HG03520 (cell line): ENCODE results near the gene KRT38.
"Not testable (repeated sequence)": the region's sequence is repeated elsewhere in the genome, so short reads cannot be mapped to it uniquely, and the experiment has no call there.

Source experiments
- ATAC-seq: cut with Tn5 transposase; IDR thresholded peaks from one replicate; pipeline ENCODE4 v1.9.1; 2021; ENCODE audit warnings: mild to moderate bottlenecking, moderate library complexity; ENCODE audit not compliant: unreplicated experiment

Gene KRT38

GRCh38 chr17:41424111-41424635 lies 16.6 kb downstream of the KRT38 start, which contains the start of gene KRT37:
Gene KRT37, minus strand, starts transcription at chr17:41424585. Its CDS starts 62 bp downstream, at chr17:41424523.
- no peak for ATAC-seq

- not testable (repeated sequence) for ATAC-seq
Measured at GRCh38 chr17:41422586-41422985, 18.2 kb downstream of the KRT38 start.

GRCh38 chr17:41421617-41422016 lies 19.2 kb downstream of the KRT38 start:
- ATAC-seq: no peak

DNA sequence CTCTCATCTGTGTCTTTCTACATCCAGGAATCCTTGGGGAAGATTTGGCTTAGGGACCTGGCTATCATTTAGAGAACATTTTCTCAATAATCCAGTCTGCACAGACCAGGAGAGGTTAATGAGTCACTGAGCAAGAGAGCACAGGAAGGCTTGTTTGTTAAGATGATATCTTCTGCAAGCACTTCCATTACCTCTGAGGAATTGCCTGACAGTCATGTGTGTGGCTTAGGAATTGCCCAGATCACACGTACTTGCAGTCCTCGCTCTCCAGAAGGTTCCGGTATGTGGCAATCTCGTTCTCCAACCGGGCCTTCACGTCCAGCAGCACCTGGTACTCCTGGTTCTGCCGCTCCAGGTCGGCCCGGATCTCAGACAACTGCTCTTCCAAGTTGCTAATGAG lies 19.7 kb downstream of the KRT38 start:
- no peak for ATAC-seq

DNA sequence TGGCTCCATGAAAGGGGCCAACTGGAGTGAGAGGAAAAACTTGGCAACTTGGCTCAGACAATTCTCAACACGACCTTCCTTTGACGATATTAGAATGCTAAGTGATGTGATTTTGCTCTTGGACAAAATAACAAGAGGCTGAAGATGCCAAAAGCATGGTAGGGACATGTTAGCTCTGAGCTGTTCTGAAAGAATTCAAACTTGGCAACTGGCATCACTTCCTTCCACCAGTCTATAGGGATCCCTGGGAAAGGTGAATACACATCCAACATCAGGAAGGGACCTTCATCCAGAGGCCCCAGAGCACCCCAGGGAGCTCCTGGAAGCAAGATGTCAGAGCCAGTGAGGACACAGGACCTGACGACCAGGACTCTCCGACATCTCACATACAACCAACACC lies 20.6 kb downstream of the KRT38 start:
- ATAC-seq: no peak

GRCh38 chr17:41419716-41420115 lies 21.1 kb downstream of the KRT38 start:
- ATAC-seq: no peak

- no peak for ATAC-seq
Measured at GRCh38 chr17:41418116-41418860, 22.5 kb downstream of the KRT38 start.

GRCh38 chr17:41417576-41418015 lies 23.2 kb downstream of the KRT38 start:
- ATAC-seq: no peak

GRCh38 chr17:41417127-41417526 lies 23.7 kb downstream of the KRT38 start:
- no peak for ATAC-seq

DNA sequence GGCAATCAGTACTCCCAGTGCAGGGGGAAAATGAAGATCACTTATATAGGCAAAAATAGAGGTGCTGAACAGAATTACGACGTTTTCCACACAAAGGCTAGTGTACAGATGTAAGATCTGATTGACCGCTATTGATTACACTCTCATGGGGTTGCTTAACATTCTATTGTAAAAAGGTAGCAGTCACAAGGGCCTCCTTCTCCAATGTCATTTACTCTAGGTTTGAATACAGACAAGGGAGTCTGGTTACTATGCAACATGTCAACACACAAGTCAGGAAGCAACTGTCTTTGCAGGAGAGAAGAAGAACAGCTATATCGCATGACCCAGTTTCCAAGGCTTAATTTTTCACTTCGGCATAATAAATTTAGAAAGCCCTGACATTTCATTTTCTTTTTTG lies 24.3 kb downstream of the KRT38 start:
- no peak for ATAC-seq

DNA sequence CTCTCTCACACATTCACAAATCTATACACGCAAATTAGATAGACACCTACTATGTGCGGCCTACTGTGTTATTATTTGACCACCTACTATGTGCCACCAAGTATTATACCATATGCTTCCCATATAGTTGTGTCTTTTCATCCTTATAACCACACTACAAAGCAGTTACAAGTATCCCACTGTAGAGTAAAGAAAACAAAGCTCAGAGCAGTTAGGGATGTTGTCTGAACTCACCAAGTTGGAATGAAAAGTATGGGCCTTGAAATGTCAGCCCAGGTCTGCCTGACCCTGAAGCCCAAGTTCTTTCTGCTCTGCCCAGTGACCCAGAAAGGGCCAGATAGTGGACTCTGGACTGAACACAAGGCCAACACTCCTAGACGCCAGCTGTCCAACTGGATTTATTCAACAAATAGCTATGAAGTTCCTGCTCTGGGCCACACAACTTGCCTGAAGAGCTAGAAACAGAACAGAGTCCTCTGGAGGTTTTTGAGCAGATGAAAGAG lies 24.9 kb downstream of the KRT38 start:
- ATAC-seq: no peak

- no peak for ATAC-seq
Measured at GRCh38 chr17:41415411-41415810, 25.4 kb downstream of the KRT38 start.

DNA sequence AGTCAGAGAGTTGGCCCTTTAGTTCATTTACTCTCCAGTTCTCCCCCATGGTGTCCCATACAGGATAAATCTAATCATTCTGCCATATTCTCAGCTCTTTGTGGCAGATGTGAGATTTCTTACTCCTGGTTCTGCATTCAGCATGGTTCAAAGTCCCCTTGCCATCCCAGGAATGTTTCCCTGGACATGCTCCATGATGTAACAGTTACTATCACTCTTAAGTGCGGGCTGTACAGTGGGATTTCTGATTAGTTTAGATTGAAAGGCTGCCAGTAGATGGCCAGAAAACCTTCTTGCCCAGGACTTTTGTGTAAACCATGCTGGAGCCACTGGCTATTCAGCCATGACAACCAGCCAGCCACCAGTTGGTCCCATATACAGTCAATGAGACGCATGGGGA lies 26.8 kb downstream of the KRT38 start:
- no peak for ATAC-seq

- ATAC-seq: no peak
Measured at GRCh38 chr17:41413353-41413957, 27.3 kb downstream of the KRT38 start.

GRCh38 chr17:41411072-41411840 lies 29.5 kb downstream of the KRT38 start:
- no peak for ATAC-seq

DNA sequence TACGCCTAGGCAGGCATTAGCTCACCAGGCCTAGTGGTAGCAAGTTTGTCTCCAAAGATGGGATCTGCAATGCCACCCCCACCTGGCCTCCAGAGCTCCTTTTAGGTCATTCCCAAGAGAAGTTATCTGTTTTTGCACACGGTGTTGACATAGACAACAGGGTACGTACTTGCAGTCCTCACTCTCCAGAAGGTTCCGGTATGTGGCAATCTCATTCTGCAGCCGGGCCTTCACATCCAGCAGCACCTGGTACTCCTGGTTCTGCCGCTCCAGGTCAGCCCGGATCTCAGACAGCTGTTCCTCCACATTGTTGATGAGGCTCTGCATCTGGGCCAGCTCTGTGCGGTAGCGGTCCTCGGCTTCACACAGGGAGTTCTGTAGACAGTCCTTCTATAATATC lies 33.6 kb downstream of the KRT38 start:
- no peak for ATAC-seq

DNA sequence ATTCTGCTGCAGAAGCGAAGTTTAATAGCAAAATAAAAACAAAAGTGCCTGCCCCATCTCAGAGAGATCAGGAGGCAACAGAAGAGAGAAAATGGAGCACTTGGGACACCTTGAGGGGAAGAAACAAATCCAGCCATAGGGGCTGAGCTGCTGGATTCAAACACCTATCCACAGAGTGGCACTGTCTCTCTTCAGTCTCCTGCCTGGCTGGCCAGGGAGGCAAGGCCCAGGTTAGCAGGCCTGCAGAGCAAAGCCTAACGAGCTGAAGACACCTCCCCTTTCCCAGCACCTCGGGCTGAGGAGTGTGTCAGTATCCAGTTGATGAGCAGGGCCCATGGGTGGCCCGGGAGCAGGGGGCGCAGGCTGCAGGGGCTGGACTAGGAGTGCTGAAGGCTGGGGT lies 34.6 kb downstream of the KRT38 start:
- ATAC-seq: no peak

- ATAC-seq: no peak
Measured at GRCh38 chr17:41404024-41404671, 36.6 kb downstream of the KRT38 start.

GRCh38 chr17:41403404-41404023 lies 37.3 kb downstream of the KRT38 start:
- ATAC-seq: no peak

DNA sequence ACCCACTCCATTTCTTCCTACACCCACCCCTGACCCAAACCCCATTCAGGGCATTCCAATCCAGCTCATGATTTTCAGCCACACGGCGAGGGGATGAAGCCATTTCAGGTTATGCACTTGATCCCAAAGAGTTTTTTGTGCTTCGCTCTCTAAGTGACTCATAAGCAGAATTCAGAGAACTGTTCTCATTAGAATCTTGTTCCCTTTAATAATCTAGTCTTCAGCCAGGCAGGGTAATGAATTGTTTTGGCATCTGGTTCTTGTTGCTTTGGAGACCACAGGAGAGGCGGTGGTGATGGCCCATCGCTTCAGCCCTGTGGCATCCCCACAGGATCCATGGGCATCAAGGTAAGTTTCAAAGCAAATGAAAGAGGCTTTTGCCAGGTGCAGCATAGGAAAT lies 38.6 kb downstream of the KRT38 start:
- ATAC-seq: no peak
